ENCODE measurements around the gene INSYN2B. TPM values are rescaled to one million over a fixed set of nuclear protein-coding genes. Genes with fewer than 3 reads are reported as not detected.

INSYN2B gene
- total and polyA plus RNA-seq, 10 donors, result 0.09 to 5.5 (median 1.1) TPM

GRCh38 chr5:169867347-169867746 lies 112.9 kb downstream of the INSYN2B start:
- H3K27me3 ChIP-seq (replicated peaks in 1 of 7), result no peaks in the 10 kb centered on the region
- H3K4me3 ChIP-seq, result no peak overlapping the region
- no peaks in the 10 kb centered on the region for H3K4me1 ChIP-seq
- 94 to 99% (median 96%) methylated on average over 2 of the region's 2 CpGs for WGBS, 5 donors
- peaks cover 0 to 90% (median 19%) of the 10 kb centered on the region in 6 donors for H3K36me3 ChIP-seq
- TF ChIP-seq POLR2AphosphoS5 (IDR thresholded peaks at IDR 0.05) (no peak), CTCF (IDR thresholded peaks at IDR 0.05 in 8 of 11, conservative IDR thresholded peaks at IDR 0.05 in 3 of 11) (no peak), POLR2A (IDR thresholded peaks at IDR 0.05) (no peak)
- intact Hi-C loops (cut with DNase I; ENCODE audit: low total_unique reads), result no loop called here
- no peaks in the 10 kb centered on the region for H3K9me3 ChIP-seq
- no peak for DNase-seq
- no peak overlapping the region for H3K27ac ChIP-seq

- H3K4me3 ChIP-seq, result no peak overlapping the region
- no peak for DNase-seq
- WGBS, 5 donors, result 81 to 96% (median 87%) methylated on average over 1 of the region's 1 CpG
- H3K27me3 ChIP-seq (replicated peaks in 1 of 7), result no peaks in the 10 kb centered on the region
- H3K36me3 ChIP-seq, result peaks cover 0 to 69% (median 19%) of the 10 kb centered on the region in 6 donors
- H3K4me1 ChIP-seq, result no peaks in the 10 kb centered on the region
- no peak for TF ChIP-seq POLR2AphosphoS5 (IDR thresholded peaks at IDR 0.05)
- no peak for TF ChIP-seq POLR2A (IDR thresholded peaks at IDR 0.05)
- no peak for TF ChIP-seq CTCF (IDR thresholded peaks at IDR 0.05 in 8 of 11, conservative IDR thresholded peaks at IDR 0.05 in 3 of 11)
- H3K27ac ChIP-seq, result no peak overlapping the region
- intact Hi-C loops (cut with DNase I; ENCODE audit: low total_unique reads), result no loop called here
- H3K9me3 ChIP-seq, result no peaks in the 10 kb centered on the region
Observed at GRCh38 chr5:169864483-169864882, 115.8 kb downstream of the INSYN2B start.

- Histone ChIP-seq H3K9me3 (no peaks in the 10 kb centered on the region), H3K4me1 (no peaks in the 10 kb centered on the region), H3K36me3 (peaks cover 0 to 48% (median 13%) of the 10 kb centered on the region in 6 donors), H3K4me3 (no peak overlapping the region), H3K27me3 (replicated peaks in 1 of 7) (no peaks in the 10 kb centered on the region), H3K27ac (no peak overlapping the region)
- intact Hi-C loops (cut with DNase I; ENCODE audit: low total_unique reads), result no loop called here
- no peak for DNase-seq
- TF ChIP-seq POLR2A (IDR thresholded peaks at IDR 0.05), result no peak
- TF ChIP-seq CTCF (IDR thresholded peaks at IDR 0.05 in 8 of 11, conservative IDR thresholded peaks at IDR 0.05 in 3 of 11), result no peak
- no peak for TF ChIP-seq POLR2AphosphoS5 (IDR thresholded peaks at IDR 0.05)
- 78 to 91% (median 88%) methylated on average over 4 of the region's 4 CpGs for WGBS, 5 donors
Observed at GRCh38 chr5:169862391-169862811, 117.9 kb downstream of the INSYN2B start.

GRCh38 chr5:169861934-169862333 lies 118.4 kb downstream of the INSYN2B start:
- Histone ChIP-seq H3K4me3 (no peak overlapping the region), H3K9me3 (no peaks in the 10 kb centered on the region), H3K36me3 (peaks cover 0 to 47% (median 13%) of the 10 kb centered on the region in 6 donors), H3K27me3 (replicated peaks in 1 of 7) (no peaks in the 10 kb centered on the region), H3K27ac (no peak overlapping the region), H3K4me1 (no peaks in the 10 kb centered on the region)
- intact Hi-C loops (cut with DNase I; ENCODE audit: low total_unique reads), result no loop called here
- DNase-seq, result no peak
- WGBS, 5 donors, result 92 to 99% (median 98%) methylated on average over 2 of the region's 2 CpGs
- no peak for TF ChIP-seq POLR2AphosphoS5 (IDR thresholded peaks at IDR 0.05)
- TF ChIP-seq CTCF (IDR thresholded peaks at IDR 0.05 in 8 of 11, conservative IDR thresholded peaks at IDR 0.05 in 3 of 11), result no peak
- TF ChIP-seq POLR2A (IDR thresholded peaks at IDR 0.05), result no peak

Data from spleen (tissue), 11 donors.